Endothelial cell of umbilical vein (primary cell): ENCODE measurements around the gene WASL. TPM values are rescaled to one million over a fixed set of nuclear protein-coding genes. Genes with fewer than 3 reads are reported as not detected.

ENCODE experiments used
- BruUV-seq: library from RNA; stranded (reverse); fragments of 400-500 nt; replicated peaks from 2 replicates; lab custom pipeline; 2021; lab: Mats Ljungman, UMichigan
- CTCF ChIA-PET: fragments of 300-600, 350-600 bp; sonication (Branson Sonifier 250); formaldehyde crosslinking; loops from one replicate; lab custom pipeline; 2021; ENCODE audit warnings: antibody characterized with exemption, inconsistent platforms; lab: Charles Lee
- POLR2A ChIA-PET: fragments of 300-600, 350-600 bp; sonication (Branson Sonifier 250); formaldehyde crosslinking; loops from one replicate; lab custom pipeline; 2021; ENCODE audit warnings: antibody characterized with exemption, inconsistent platforms; lab: Charles Lee
- DNase-seq: peaks from one replicate; pipeline ENCODE4 v3.0.0-alpha.2; 2011; ENCODE audit warnings: low read depth, low spot score
- FAIRE-seq: peaks from 2 replicates; lab custom pipeline; 2011; peaks lifted over from hg19 to GRCh38; lab: Jason Lieb, UNC
- H2AFZ ChIP-seq: 2 replicates; pipeline ENCODE4 v1.6.0; 2012; ENCODE audit warnings: low read depth, low read length, control low read depth, inconsistent platforms
- H3K27ac ChIP-seq: 2 replicates; pipeline ENCODE4 v1.5.1; 2011; ENCODE audit warnings: low read depth, mild to moderate bottlenecking, control low read depth, low read length, moderate library complexity; ENCODE audit not compliant: insufficient read depth
- H3K27me3 ChIP-seq, 2 experiments: 2 replicates each; pipeline versions ENCODE4 v1.6.0 to v1.6.1; 2011; ENCODE audit warnings: low read length in 2 of 2, mixed read lengths in 1 of 2; ENCODE audit not compliant: control insufficient read depth in 2 of 2, insufficient read depth in 2 of 2
- H3K36me3 ChIP-seq, 2 experiments: 2 replicates in 1 of 2; 3 replicates in 1 of 2; pipeline ENCODE4 v1.5.1; 2011; ENCODE audit warnings: low read length in 2 of 2, mild to moderate bottlenecking in 1 of 2, moderate library complexity in 1 of 2; ENCODE audit not compliant: control insufficient read depth in 2 of 2, insufficient read depth in 2 of 2; ENCODE audit errors: extremely low read depth in 1 of 2
- H3K4me1 ChIP-seq: 3 replicates; pipeline ENCODE4 v1.5.1; 2011; ENCODE audit warnings: mild to moderate bottlenecking, low read length; ENCODE audit not compliant: control insufficient read depth, insufficient read depth; ENCODE audit errors: extremely low read depth
- H3K4me2 ChIP-seq: 2 replicates; pipeline ENCODE4 v1.6.1; 2011; ENCODE audit warnings: low read length, control low read depth, mixed read lengths; ENCODE audit not compliant: insufficient read depth
- H3K4me3 ChIP-seq, 3 experiments: fragments of 200-600 bp in 1 of 3; sonication (generic), shearing (Covaris generic) in 1 of 3; replicated peaks in 1 of 3; 2 replicates each; pipeline ENCODE4 v1.5.1; 2011 to 2016; ENCODE audit warnings: control low read depth in 3 of 3, low read length in 3 of 3, mild to moderate bottlenecking in 2 of 3, inconsistent platforms in 1 of 3, low read depth in 1 of 3, moderate library complexity in 1 of 3; ENCODE audit not compliant: insufficient read depth in 1 of 3
- H3K79me2 ChIP-seq: 2 replicates; pipeline ENCODE4 v1.6.0; 2012; ENCODE audit warnings: low read length, inconsistent platforms; ENCODE audit not compliant: control insufficient read depth, insufficient read depth
- H3K9ac ChIP-seq: replicated peaks from 2 replicates; pipeline ENCODE3; 2011; ENCODE audit warnings: low read length, control low read depth; ENCODE audit not compliant: insufficient read depth; ENCODE audit errors: extremely low read depth
- H3K9me1 ChIP-seq: replicated peaks from 3 replicates; pipeline ENCODE4 v1.6.0; 2011; ENCODE audit warnings: mild to moderate bottlenecking, low read length; ENCODE audit not compliant: control insufficient read depth, insufficient read depth; ENCODE audit errors: extremely low read depth
- H3K9me3 ChIP-seq: replicated peaks from 2 replicates; pipeline ENCODE4 v1.5.1; 2012; ENCODE audit warnings: low read length, inconsistent platforms; ENCODE audit not compliant: control insufficient read depth, insufficient read depth
- H4K20me1 ChIP-seq: replicated peaks from 2 replicates; pipeline ENCODE3; 2011; ENCODE audit warnings: mild to moderate bottlenecking, low read length; ENCODE audit not compliant: control insufficient read depth, insufficient read depth; ENCODE audit errors: extremely low read depth
- EZH2 ChIP-seq: IDR thresholded peaks from 2 replicates; pipeline ENCODE4 v1.6.1; 2012; ENCODE audit warnings: borderline replicate concordance, low read depth, mild to moderate bottlenecking, moderate library complexity, low read length, inconsistent platforms; ENCODE audit not compliant: severe bottlenecking
- FOS ChIP-seq: IDR thresholded peaks from 2 replicates; pipeline ENCODE4 v1.6.1; 2011; ENCODE audit warnings: mild to moderate bottlenecking, low read length, moderate library complexity, borderline replicate concordance; ENCODE audit not compliant: insufficient read depth
- GATA2 ChIP-seq: IDR thresholded peaks from 2 replicates; pipeline ENCODE4 v1.7.0; 2011; ENCODE audit warnings: low read depth, mild to moderate bottlenecking, moderate library complexity, mixed read lengths, low read length; ENCODE audit not compliant: insufficient read length, insufficient read depth
- JUN ChIP-seq: IDR thresholded peaks from 2 replicates; pipeline ENCODE4 v1.6.1; 2011; ENCODE audit warnings: borderline replicate concordance, low read depth; ENCODE audit not compliant: insufficient read length, insufficient read depth
- MYC ChIP-seq: IDR thresholded peaks from one replicate; pipeline ENCODE4 v1.6.1; 2011; ENCODE audit warnings: mild to moderate bottlenecking, low read depth, low read length
- POLR2A ChIP-seq: IDR thresholded peaks from 2 replicates; pipeline ENCODE4 v1.6.1; 2012; ENCODE audit warnings: low read depth, mild to moderate bottlenecking, control low read depth, low read length
- POLR2AphosphoS5 ChIP-seq: IDR thresholded peaks from 2 replicates; pipeline ENCODE4 v1.6.1; 2012; ENCODE audit warnings: low read depth, mild to moderate bottlenecking, control low read depth, low read length, moderate library complexity; ENCODE audit not compliant: insufficient read depth
- dilution Hi-C: fragments of 300-500 bp; cut with MboI; formaldehyde crosslinking; loops from one replicate; pipeline ENCODE4 v1.15.0; 2019; ENCODE audit warnings: low sequenced_read_pairs; ENCODE audit not compliant: extremely low pct_ligation_motif_present
- intact Hi-C: fragments of 100-400 bp; cut with micrococcal nuclease; formaldehyde crosslinking; loops from one replicate; pipeline ENCODE4 v1.10.0; 2022
- polyA plus RNA-seq, 4 experiments: library from polyadenylated mRNA; depleted of rRNA in 3 of 4; stranded (reverse) in 3 of 4; unstranded in 1 of 4; fragments of >200 nt; gene quantifications; 2 replicates each; pipeline versions ENCODE4 v1.2.1 to v1.2.3, GENCODE V29; 2011 to 2012; ENCODE audit warnings: missing spikeins in 1 of 4
- total RNA-seq: library from RNA; stranded (reverse); gene quantifications from 2 replicates; pipeline ENCODE4 v1.2.3, GENCODE V29; 2021
- TF ChIP-seq, protein P1 (sequence below): IDR thresholded peaks from 2 replicates; pipeline ENCODE4 v1.6.1; 2011; ENCODE audit not compliant: insufficient read depth, insufficient read length
- TF ChIP-seq, protein P2 (sequence below), 2 donors: IDR thresholded peaks; 1 replicate in 1 of 2; 2 replicates in 1 of 2; pipeline ENCODE4 v1.5.1; 2011; ENCODE audit warnings: low read length in 2 of 2, mild to moderate bottlenecking in 2 of 2, moderate library complexity in 2 of 2, control low read depth in 1 of 2, inconsistent platforms in 1 of 2, low read depth in 1 of 2; ENCODE audit not compliant: insufficient read depth in 1 of 2; ENCODE audit errors: extremely low read depth in 1 of 2

Gene WASL
- total and polyA plus RNA-seq, 2 donors (not counting 3 experiments of a cell fraction or from before 2014, with no cell fraction given) = 5.2 to 24.0 TPM

DNA sequence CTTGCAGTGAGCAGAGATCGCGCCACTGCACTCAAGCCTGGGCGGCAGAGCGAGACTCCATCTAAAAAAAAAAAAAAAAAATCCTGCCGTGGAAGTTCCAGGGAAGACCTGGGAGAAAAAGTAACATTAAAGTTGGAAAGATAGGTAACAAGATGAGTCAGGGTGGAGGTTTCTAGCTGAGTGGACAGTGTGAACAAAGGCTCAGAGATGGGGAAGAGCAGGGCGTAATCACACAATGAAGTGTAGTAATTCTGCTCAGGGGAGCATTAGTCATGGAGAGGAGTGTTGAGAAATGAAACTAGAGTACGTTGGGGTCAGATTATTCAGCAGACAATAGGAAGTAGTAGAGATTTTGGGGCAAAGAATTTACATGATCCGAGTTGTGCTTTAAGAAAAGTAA is 21.6 kb upstream of the WASL start:
- Histone ChIP-seq H3K4me3 (no peak overlapping the region), H3K27ac (no peak overlapping the region), H3K4me2 (no peak overlapping the region), H4K20me1 (no peaks in the 10 kb centered on the region), H3K4me1 (peaks cover 5% of the 10 kb centered on the region), H3K27me3 (no peaks in the 10 kb centered on the region), H2AFZ (no peak overlapping the region), H3K9me3 (no peaks in the 10 kb centered on the region), H3K79me2 (no peaks in the 10 kb centered on the region), H3K36me3 (no peaks in the 10 kb centered on the region), H3K9ac (no peak overlapping the region), H3K9me1 (no peaks in the 10 kb centered on the region)
- DNase-seq = no peak
- no peak for FAIRE-seq
- dilution Hi-C loops (no loop called here), intact Hi-C loops (no loop called here)
- TF ChIP-seq GATA2 (no peak), POLR2AphosphoS5 (no peak), FOS (no peak), JUN (no peak), MYC (no peak), POLR2A (no peak), EZH2 (no peak)
- TF ChIP-seq, protein P1, sequence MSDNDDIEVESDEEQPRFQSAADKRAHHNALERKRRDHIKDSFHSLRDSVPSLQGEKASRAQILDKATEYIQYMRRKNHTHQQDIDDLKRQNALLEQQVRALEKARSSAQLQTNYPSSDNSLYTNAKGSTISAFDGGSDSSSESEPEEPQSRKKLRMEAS = no peak
- TF ChIP-seq, protein P2, sequence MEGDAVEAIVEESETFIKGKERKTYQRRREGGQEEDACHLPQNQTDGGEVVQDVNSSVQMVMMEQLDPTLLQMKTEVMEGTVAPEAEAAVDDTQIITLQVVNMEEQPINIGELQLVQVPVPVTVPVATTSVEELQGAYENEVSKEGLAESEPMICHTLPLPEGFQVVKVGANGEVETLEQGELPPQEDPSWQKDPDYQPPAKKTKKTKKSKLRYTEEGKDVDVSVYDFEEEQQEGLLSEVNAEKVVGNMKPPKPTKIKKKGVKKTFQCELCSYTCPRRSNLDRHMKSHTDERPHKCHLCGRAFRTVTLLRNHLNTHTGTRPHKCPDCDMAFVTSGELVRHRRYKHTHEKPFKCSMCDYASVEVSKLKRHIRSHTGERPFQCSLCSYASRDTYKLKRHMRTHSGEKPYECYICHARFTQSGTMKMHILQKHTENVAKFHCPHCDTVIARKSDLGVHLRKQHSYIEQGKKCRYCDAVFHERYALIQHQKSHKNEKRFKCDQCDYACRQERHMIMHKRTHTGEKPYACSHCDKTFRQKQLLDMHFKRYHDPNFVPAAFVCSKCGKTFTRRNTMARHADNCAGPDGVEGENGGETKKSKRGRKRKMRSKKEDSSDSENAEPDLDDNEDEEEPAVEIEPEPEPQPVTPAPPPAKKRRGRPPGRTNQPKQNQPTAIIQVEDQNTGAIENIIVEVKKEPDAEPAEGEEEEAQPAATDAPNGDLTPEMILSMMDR (IDR thresholded peaks at IDR 0.05; ENCODE audit: extremely low read depth in 1 of 2, insufficient read depth in 1 of 2, low read depth in 1 of 2, low read length in 2 of 2) = no peak
- ChIA-PET CTCF (interaction anchor here (1.2 to 1.7 kb wide), 3 partner anchors 13 to 94 kb away, joined by 3 to 5 read pairs (median 3); no protein-coding TSS in a partner anchor), POLR2A (no interaction called here)
- BruUV-seq = no TSS peak
